Measurements from ENCODE around the gene RIPOR3.

DNA sequence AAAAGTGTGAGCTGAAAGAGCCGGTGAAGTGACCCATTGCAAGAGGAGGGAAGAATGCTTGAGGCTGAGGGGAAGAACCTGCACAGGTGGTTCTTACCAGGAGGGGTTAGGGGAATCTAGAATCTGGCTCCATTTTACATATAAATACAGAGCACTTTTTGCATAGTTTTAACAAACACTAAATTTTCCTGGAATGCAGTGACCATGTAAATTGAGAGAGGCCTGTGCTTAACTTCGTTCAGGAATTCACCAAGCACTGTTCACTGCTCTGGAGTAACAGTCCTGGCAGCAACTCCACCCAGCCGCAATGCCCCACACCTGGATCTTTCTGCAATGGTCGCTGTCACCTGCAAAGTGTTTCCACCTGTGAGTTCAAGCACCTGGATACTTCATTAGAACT, 13.2 kb upstream of the RIPOR3 start:
- TF ChIP-seq POLR2A (IDR thresholded peaks at IDR 0.05; ENCODE audit: low read depth) (no peak), EP300 (IDR thresholded peaks at IDR 0.05) (no peak), POLR2AphosphoS5 (IDR thresholded peaks at IDR 0.05) (no peak)
